Nephron progenitor cell (in vitro differentiated cells): ENCODE measurements around the gene MAP1A.

Source experiments
- DNase-seq: peaks from one replicate; pipeline ENCODE4 v3.0.0; 2021
- H3K27ac Mint-ChIP-seq: 2 replicates; pipeline ENCODE4 v1.8.0; 2021; ENCODE audit warnings: mild to moderate bottlenecking, moderate library complexity, mixed read lengths
- H3K27me3 Mint-ChIP-seq: 2 replicates; pipeline ENCODE4 v1.8.0; 2021; ENCODE audit warnings: mild to moderate bottlenecking, low read depth, mixed read lengths; ENCODE audit not compliant: poor library complexity
- H3K36me3 Mint-ChIP-seq: 2 replicates; pipeline ENCODE4 v1.8.0; 2021; ENCODE audit warnings: low read depth, mixed read lengths
- H3K4me1 Mint-ChIP-seq: 2 replicates; pipeline ENCODE4 v1.8.0; 2021; ENCODE audit warnings: mixed read lengths
- H3K4me3 Mint-ChIP-seq: 2 replicates; pipeline ENCODE4 v1.8.0; 2021; ENCODE audit warnings: mild to moderate bottlenecking, moderate library complexity, mixed read lengths
- H3K9me3 Mint-ChIP-seq: 2 replicates; pipeline ENCODE4 v1.8.0; 2021; ENCODE audit warnings: mild to moderate bottlenecking, moderate library complexity, mixed read lengths
- TF ChIP-seq, protein P1 (sequence below): fragments of 200-600 bp; sonication (generic); IDR thresholded peaks from 2 replicates; pipeline ENCODE4 v1.5.0; 2021; ENCODE audit warnings: antibody characterized with exemption

MAP1A gene

DNA sequence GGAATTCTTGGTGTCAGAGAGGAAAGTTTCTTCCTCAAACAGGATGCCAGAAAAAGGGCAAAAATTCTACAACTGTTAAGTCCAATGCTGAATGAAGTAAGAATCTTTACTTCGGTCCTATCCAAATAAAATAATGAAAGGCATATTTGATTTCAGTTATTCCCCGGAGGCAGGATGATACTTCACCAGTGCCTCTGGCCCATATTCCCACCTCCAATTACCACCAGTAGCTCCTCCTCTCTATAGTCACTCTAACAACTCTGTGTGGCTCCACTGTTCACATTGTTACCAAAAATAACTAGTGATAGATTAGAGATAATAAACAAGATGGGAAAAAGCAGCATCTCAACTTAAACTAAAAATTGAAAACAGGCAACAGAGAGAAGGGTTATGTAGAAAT is 20.7 kb downstream of the MAP1A start:
- no peak for DNase-seq
- Mint-ChIP-seq H3K27ac (no peak overlapping the region), H3K4me3 (no peak overlapping the region), H3K9me3 (peaks cover 7% of the 10 kb centered on the region), H3K4me1 (no peaks in the 10 kb centered on the region), H3K27me3 (peaks cover 7% of the 10 kb centered on the region), H3K36me3 (peaks cover 6% of the 10 kb centered on the region)
- TF ChIP-seq, protein P1, sequence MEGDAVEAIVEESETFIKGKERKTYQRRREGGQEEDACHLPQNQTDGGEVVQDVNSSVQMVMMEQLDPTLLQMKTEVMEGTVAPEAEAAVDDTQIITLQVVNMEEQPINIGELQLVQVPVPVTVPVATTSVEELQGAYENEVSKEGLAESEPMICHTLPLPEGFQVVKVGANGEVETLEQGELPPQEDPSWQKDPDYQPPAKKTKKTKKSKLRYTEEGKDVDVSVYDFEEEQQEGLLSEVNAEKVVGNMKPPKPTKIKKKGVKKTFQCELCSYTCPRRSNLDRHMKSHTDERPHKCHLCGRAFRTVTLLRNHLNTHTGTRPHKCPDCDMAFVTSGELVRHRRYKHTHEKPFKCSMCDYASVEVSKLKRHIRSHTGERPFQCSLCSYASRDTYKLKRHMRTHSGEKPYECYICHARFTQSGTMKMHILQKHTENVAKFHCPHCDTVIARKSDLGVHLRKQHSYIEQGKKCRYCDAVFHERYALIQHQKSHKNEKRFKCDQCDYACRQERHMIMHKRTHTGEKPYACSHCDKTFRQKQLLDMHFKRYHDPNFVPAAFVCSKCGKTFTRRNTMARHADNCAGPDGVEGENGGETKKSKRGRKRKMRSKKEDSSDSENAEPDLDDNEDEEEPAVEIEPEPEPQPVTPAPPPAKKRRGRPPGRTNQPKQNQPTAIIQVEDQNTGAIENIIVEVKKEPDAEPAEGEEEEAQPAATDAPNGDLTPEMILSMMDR, result no peak

DNA sequence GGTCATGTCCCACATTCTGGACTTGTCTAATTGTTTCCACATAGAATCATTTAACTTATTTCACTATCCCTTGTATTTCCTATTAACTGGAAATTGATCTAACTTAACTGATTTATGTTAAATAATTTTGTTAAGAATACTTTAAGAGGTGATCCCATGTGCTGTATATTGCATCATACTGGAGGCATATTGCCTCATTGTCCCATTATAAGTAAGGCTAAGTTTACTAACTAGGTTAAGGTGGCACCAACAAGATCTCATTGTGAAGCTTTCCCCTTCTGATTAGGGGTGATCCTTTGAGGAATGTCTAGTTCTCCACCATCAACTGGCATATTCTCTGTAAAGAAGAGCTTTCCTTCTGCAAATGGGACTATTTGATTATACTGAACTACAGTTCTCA is 24.4 kb downstream of the MAP1A start:
- H3K36me3 Mint-ChIP-seq, result peaks cover 13% of the 10 kb centered on the region
- H3K27ac Mint-ChIP-seq, result no peak overlapping the region
- no peak for DNase-seq
- no peaks in the 10 kb centered on the region for H3K4me1 Mint-ChIP-seq
- H3K9me3 Mint-ChIP-seq, result peaks cover 20% of the 10 kb centered on the region
- no peak overlapping the region for H3K4me3 Mint-ChIP-seq
- H3K27me3 Mint-ChIP-seq, result no peaks in the 10 kb centered on the region
- TF ChIP-seq, protein P1, result no peak

DNA sequence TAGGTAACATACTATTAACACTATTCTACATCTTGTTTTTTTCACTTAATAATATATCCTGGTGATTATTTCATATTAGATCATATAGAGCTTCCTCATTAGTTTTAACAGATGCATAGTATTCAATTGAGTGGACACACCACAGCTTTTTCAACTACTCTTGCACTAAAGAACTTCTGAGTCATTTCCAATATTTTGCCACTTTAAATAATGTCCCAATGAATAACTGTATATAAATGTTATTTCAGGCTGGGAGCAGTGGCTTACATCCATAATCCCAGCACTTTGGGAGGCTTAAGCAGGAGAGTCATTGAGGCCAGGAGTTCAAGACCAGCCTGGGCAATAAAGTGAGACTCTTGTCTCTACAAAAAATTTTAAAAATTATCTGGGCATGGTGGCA is 26.9 kb downstream of the MAP1A start:
- H3K9me3 Mint-ChIP-seq, result peaks cover 32% of the 10 kb centered on the region
- TF ChIP-seq, protein P1, result no peak
- no peaks in the 10 kb centered on the region for H3K27me3 Mint-ChIP-seq
- no peak overlapping the region for H3K27ac Mint-ChIP-seq
- H3K4me1 Mint-ChIP-seq, result no peaks in the 10 kb centered on the region
- no peak for DNase-seq
- no peak overlapping the region for H3K4me3 Mint-ChIP-seq
- H3K36me3 Mint-ChIP-seq, result peaks cover 23% of the 10 kb centered on the region

DNA sequence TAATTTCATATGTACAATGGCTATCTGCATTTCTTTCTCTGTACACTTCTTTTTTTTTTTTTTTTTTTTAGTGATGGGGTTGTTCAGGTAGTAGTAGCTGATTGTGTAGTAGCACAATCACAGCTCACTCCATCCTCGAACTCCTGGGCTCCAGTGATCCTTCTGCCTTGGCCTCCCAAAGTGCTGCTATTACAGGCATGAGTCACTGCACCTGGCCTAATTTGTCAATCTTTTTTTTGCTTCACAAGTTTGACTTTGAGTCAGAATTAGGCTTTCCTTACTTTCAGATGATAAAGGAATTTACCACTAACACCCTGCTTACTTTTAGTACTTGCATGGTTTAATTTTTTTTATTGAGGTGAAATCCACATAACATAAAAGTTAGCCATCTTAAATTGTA is 28.0 kb downstream of the MAP1A start:
- Mint-ChIP-seq H3K4me3 (no peak overlapping the region), H3K27me3 (no peaks in the 10 kb centered on the region), H3K9me3 (peaks cover 32% of the 10 kb centered on the region), H3K36me3 (peaks cover 24% of the 10 kb centered on the region), H3K4me1 (no peaks in the 10 kb centered on the region), H3K27ac (no peak overlapping the region)
- DNase-seq, result no peak
- TF ChIP-seq, protein P1, result no peak

DNA sequence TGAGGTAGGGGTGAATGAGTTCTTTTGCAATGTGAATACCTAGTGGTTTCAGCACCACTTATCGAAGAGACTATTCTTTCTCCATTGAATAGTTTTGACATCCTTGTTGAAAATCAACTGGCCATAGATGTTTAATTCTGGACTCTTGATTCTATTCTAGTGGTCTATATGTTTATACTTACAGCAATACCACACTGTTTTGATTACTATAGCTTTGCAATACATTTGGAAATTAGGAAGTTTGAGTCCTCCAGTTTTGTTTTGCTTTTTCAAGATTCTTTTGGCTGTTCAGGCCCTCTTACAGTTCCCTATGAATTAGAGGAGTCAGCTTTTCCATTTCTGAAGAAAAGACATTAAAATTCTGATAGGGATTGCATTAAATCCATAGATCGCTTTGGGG is 30.1 kb downstream of the MAP1A start:
- Mint-ChIP-seq H3K36me3 (peaks cover 37% of the 10 kb centered on the region), H3K27me3 (no peaks in the 10 kb centered on the region)

More for the DNA sequence above, 30.1 kb downstream of the MAP1A start:
- no peaks in the 10 kb centered on the region for H3K4me1 Mint-ChIP-seq
- H3K27ac Mint-ChIP-seq, result no peak overlapping the region
- DNase-seq, result no peak
- TF ChIP-seq, protein P1, result no peak
- peaks cover 28% of the 10 kb centered on the region for H3K9me3 Mint-ChIP-seq
- H3K4me3 Mint-ChIP-seq, result no peak overlapping the region
